Measurements from ENCODE around the gene EHMT1.

- TF ChIP-seq YY1 (IDR thresholded peaks at IDR 0.05; ENCODE audit: insufficient read depth, insufficient read length): no peak
- no peak for TF ChIP-seq ZNF274 (IDR thresholded peaks at IDR 0.05; ENCODE audit: low read depth, low read length)
These were observed 134.5 kb downstream of the EHMT1 start for GRCh38 chr9:137753192-137753765.

Data from NT2/D1 (cell line).